ENCODE results near the gene TMEM79. TPM values are rescaled to one million over a fixed set of nuclear protein-coding genes. Genes with fewer than 3 reads are reported as not detected.

Gene TMEM79
- total RNA-seq, 1 donor from 2014 or later: 1.5 TPM

DNA sequence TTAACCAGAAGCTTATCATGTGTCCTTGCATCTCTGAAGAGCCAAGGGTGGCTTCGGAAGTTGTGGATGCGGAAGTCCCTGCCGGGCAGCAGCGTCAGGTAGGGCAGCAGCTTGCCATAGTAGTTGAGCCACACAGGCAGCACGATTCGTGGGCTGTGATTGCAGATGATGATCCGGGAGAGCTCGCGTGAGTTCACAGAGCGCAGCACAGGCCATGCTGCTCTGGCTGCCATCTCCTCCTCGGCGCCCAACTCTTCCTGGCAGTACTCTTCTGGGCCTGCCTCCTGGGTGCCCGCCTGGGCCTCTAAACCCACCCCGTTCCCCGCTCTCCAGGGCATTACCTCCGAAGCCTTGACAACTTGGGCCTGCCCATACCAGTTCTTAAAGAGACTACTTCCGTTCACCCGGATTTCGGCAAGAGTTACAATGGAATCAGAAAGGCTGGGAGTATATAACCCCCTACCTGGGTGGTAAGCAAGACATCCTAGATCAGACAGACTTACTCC is 14.8 kb downstream of the TMEM79 start, which contains the start of gene VHLL:
Gene VHLL (minus strand): TSS at position 456 of the 506 bp plus-strand sequence. CDS start 118 bp downstream, at position 338.
- Histone ChIP-seq H3K27me3 (ENCODE audit: low read depth) (no peaks in the 10 kb centered on the region), H3K36me3 (no peaks in the 10 kb centered on the region), H3K27ac (replicated peaks) (no peak within 1 kb of the TSS), H3K4me3 (no peak within 1 kb of the TSS), H3K9me3 (replicated peaks) (no peaks in the 10 kb centered on the region), H3K4me1 (peaks cover 18% of the 10 kb centered on the region)
- intact Hi-C loops (cut with micrococcal nuclease): no loop called here
- TF ChIP-seq, protein P1, sequence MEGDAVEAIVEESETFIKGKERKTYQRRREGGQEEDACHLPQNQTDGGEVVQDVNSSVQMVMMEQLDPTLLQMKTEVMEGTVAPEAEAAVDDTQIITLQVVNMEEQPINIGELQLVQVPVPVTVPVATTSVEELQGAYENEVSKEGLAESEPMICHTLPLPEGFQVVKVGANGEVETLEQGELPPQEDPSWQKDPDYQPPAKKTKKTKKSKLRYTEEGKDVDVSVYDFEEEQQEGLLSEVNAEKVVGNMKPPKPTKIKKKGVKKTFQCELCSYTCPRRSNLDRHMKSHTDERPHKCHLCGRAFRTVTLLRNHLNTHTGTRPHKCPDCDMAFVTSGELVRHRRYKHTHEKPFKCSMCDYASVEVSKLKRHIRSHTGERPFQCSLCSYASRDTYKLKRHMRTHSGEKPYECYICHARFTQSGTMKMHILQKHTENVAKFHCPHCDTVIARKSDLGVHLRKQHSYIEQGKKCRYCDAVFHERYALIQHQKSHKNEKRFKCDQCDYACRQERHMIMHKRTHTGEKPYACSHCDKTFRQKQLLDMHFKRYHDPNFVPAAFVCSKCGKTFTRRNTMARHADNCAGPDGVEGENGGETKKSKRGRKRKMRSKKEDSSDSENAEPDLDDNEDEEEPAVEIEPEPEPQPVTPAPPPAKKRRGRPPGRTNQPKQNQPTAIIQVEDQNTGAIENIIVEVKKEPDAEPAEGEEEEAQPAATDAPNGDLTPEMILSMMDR (IDR thresholded peaks at IDR 0.05; ENCODE audit: borderline replicate concordance): no peak
- DNase-seq: no peak

DNA sequence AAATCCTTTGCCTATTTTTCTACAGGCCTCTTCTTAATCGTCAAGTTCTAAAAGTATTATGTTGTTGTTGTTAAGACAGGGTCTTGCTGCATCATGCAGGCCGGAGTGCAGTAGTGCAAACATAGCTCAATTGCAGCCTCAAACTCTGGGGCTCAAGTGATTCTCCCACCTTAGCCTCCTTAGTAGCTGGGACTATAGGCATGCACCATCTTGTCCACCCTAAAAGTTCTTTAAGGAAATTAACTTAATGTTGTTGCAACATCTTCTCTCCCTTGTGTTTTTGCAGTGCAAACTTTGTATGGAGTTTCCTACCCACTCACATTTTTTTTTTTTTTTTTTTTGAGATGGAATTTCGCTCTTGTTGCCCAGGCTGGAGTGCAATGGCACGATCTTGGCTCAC is 19.1 kb downstream of the TMEM79 start:
- Histone ChIP-seq H3K27ac (replicated peaks) (no peak overlapping the region), H3K4me3 (no peak overlapping the region), H3K27me3 (ENCODE audit: low read depth) (no peaks in the 10 kb centered on the region), H3K4me1 (no peaks in the 10 kb centered on the region), H3K36me3 (peaks cover 36% of the 10 kb centered on the region), H3K9me3 (replicated peaks) (no peaks in the 10 kb centered on the region)
- TF ChIP-seq, protein P1 (IDR thresholded peaks at IDR 0.05; ENCODE audit: borderline replicate concordance): no peak
- DNase-seq: no peak
- intact Hi-C loops (cut with micrococcal nuclease): no loop called here

DNA sequence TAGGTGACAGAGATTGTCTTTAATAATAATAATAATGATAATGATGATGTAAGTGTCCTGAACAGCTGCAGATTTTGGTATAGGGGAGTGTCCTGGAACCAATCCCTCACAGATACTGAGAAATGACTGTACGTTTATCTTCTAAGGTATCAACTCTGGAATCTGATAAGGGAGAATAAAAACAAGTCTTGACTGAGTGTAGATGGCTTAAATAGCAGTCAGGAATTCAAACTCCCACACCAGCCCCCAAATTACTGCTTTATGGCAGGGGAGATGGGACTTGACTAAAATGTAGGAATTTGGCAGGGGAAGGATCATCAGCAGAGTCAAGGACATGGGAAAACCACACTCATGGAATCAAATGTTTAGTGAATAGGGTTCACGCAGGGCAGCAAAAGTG is 21.1 kb downstream of the TMEM79 start:
- no peak for DNase-seq
- no peak overlapping the region for H3K4me3 ChIP-seq
- H3K9me3 ChIP-seq (replicated peaks): no peaks in the 10 kb centered on the region
- no peaks in the 10 kb centered on the region for H3K4me1 ChIP-seq
- H3K27me3 ChIP-seq (ENCODE audit: low read depth): no peaks in the 10 kb centered on the region
- TF ChIP-seq, protein P1 (IDR thresholded peaks at IDR 0.05; ENCODE audit: borderline replicate concordance): no peak
- intact Hi-C loops (cut with micrococcal nuclease): no loop called here
- peaks cover 56% of the 10 kb centered on the region for H3K36me3 ChIP-seq
- no peak overlapping the region for H3K27ac ChIP-seq (replicated peaks)

DNA sequence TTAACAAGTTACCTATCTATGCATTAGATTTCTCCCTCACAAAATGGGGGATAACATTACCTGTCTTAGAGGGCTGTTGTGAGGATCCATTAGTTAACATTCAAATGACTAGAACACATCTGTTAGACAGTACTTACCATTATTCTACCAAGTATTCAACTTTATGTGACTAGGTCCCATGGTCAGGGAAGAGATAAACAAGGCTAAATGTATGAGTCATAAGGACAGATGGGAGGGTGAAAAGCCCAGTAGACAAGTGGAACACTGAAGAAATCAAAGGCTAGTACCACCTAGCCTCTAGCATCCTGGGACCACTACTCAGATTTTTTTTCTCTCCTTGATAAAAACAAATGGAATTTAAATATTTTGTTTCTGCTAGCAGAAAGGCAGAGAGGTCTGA is 24.0 kb downstream of the TMEM79 start:
- Histone ChIP-seq H3K27ac (replicated peaks) (no peak overlapping the region), H3K27me3 (ENCODE audit: low read depth) (no peaks in the 10 kb centered on the region), H3K9me3 (replicated peaks) (no peaks in the 10 kb centered on the region), H3K36me3 (peaks cover 84% of the 10 kb centered on the region), H3K4me1 (no peaks in the 10 kb centered on the region), H3K4me3 (no peak overlapping the region)
- TF ChIP-seq, protein P1 (IDR thresholded peaks at IDR 0.05; ENCODE audit: borderline replicate concordance): no peak
- intact Hi-C loops (cut with micrococcal nuclease): no loop called here
- no peak for DNase-seq

DNA sequence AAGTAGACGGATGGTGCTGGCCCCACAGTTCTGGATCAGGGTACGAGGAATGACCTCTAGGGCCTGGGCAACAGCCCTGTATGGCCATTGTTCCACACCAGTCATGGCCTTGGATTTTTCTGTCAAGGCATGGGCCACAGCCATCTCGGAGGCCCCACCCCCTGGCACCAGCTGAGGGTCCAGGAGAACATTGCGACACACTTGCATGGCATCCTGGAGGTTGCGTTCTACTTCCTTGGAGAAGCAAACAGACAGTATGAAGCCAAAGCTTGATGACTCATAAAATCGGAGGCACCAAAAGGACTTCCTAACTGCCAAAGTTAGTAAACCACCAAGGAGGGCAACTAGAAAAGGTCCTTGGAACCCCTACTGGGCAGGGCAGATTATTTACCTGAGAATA is 26.8 kb downstream of the TMEM79 start:
- TF ChIP-seq, protein P1 (IDR thresholded peaks at IDR 0.05; ENCODE audit: borderline replicate concordance): no peak
- no peaks in the 10 kb centered on the region for H3K27me3 ChIP-seq (ENCODE audit: low read depth)
- no peak overlapping the region for H3K27ac ChIP-seq (replicated peaks)
- H3K9me3 ChIP-seq (replicated peaks): no peaks in the 10 kb centered on the region
- H3K4me3 ChIP-seq: no peak overlapping the region
- no peaks in the 10 kb centered on the region for H3K4me1 ChIP-seq
- DNase-seq: no peak
- H3K36me3 ChIP-seq: peaks cover 99% of the 10 kb centered on the region
- intact Hi-C loops (cut with micrococcal nuclease): no loop called here

All from left ventricle myocardium inferior (tissue), 1 donor.